Common myeloid progenitor, CD34-positive (primary cell): ENCODE measurements around the gene TASP1.
A peak's percentile ranks its signal among the peaks of the same experiment; 100 is the strongest.

Source experiments
- CTCF ChIA-PET: fragments of 350-600 bp; sonication (Branson Sonifier 250); formaldehyde crosslinking; loops from one replicate; lab custom pipeline; 2021; ENCODE audit warnings: antibody characterized with exemption; lab: Charles Lee
- POLR2A ChIA-PET: fragments of 350-600 bp; sonication (Branson Sonifier 250); formaldehyde crosslinking; loops from one replicate; lab custom pipeline; 2021; ENCODE audit warnings: antibody characterized with exemption; lab: Charles Lee
- DNase-seq, 3 donors: peaks; one replicate each; pipeline versions ENCODE4 v3.0.0 to v3.0.0-alpha.2; 2013
- H3K27ac ChIP-seq, 2 experiments: 1 replicate in 1 of 2; 2 replicates in 1 of 2; pipeline ENCODE4 v1.7.0; 2013; ENCODE audit warnings: inconsistent platforms in 2 of 2, low read length in 2 of 2, mild to moderate bottlenecking in 2 of 2, low read depth in 1 of 2, moderate library complexity in 1 of 2; ENCODE audit not compliant: severe bottlenecking in 2 of 2, insufficient read depth in 1 of 2, poor library complexity in 1 of 2
- H3K27me3 ChIP-seq, 5 experiments: replicated peaks in 2 of 5; 1 replicate in 3 of 5; 2 replicates in 2 of 5; pipeline versions ENCODE4 v1.6.1 to v1.7.0; 2013; ENCODE audit warnings: low read length in 4 of 5, mild to moderate bottlenecking in 2 of 5, moderate library complexity in 2 of 5, inconsistent platforms in 1 of 5; ENCODE audit not compliant: insufficient read depth in 5 of 5, control insufficient read depth in 4 of 5
- H3K36me3 ChIP-seq, 4 experiments: 1 replicate in 2 of 4; 2 replicates in 2 of 4; pipeline versions ENCODE4 v1.6.1 to v1.7.0; 2013; ENCODE audit warnings: low read length in 3 of 4, control low read depth in 1 of 4, mild to moderate bottlenecking in 1 of 4; ENCODE audit not compliant: control insufficient read depth in 4 of 4, insufficient read depth in 4 of 4
- H3K4me1 ChIP-seq, 4 experiments: 1 replicate in 3 of 4; 2 replicates in 1 of 4; pipeline versions ENCODE4 v1.6.1 to v1.7.1; 2013; ENCODE audit warnings: low read length in 3 of 4, mild to moderate bottlenecking in 3 of 4, control low read depth in 1 of 4, inconsistent platforms in 1 of 4, moderate library complexity in 1 of 4; ENCODE audit not compliant: control insufficient read depth in 4 of 4, insufficient read depth in 4 of 4; ENCODE audit errors: control extremely low read depth in 1 of 4
- H3K4me3 ChIP-seq, 7 experiments: 1 replicate in 4 of 7; 2 replicates in 3 of 7; pipeline versions ENCODE4 v1.5.1 to v1.7.0; 2013; ENCODE audit warnings: mild to moderate bottlenecking in 7 of 7, low read length in 6 of 7, moderate library complexity in 6 of 7, inconsistent platforms in 2 of 7, low read depth in 2 of 7, control low read depth in 1 of 7; ENCODE audit not compliant: insufficient read depth in 4 of 7, control insufficient read depth in 1 of 7; ENCODE audit errors: extremely low read depth in 1 of 7
- H3K9me3 ChIP-seq, 5 experiments: 1 replicate in 4 of 5; 2 replicates in 1 of 5; pipeline versions ENCODE4 v1.6.1 to v1.7.1; 2013; ENCODE audit warnings: low read length in 4 of 5, mild to moderate bottlenecking in 2 of 5, inconsistent platforms in 1 of 5, low read depth in 1 of 5, moderate library complexity in 1 of 5; ENCODE audit not compliant: control insufficient read depth in 4 of 5, insufficient read depth in 2 of 5; ENCODE audit errors: control extremely low read depth in 1 of 5
- WGBS: methylation state at CpG from one replicate; pipeline ENCODE4 v1.1.5; 2013; ENCODE audit not compliant: insufficient coverage; 5-methylcytosine and 5-hydroxymethylcytosine counted together

TASP1 gene

DNA sequence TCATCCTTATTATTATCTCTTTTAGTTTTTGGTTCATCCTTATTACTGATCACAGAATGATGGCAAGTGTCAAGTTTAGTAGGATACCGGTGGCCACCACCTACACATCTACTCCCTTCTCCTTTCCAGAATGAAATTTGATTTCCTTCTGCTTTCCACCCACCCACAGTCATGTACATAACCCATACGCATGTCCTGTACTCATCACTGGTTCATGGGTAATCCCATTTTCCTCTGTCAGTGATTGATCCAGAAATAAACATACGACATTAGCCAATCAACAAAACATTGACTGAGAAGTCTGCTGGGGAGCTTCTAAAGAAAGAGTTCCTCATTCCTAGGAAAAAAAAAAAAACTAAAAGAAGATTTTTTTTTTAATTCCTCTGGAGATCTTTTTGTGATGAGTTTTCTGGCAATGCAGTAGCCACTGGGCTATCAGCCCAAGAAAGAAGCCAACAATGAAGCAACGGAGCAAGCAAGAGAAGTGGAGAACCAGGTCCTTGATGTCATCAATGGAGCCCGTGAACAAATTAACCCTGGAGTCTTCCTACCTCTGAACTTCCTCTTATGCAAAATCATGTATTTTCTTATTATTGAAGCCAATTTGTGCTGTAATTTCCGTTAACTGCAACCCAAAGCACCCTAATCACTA lies 127.8 kb downstream of the TASP1 start:
- ChIA-PET CTCF (no interaction called here), POLR2A (no interaction called here)
- Histone ChIP-seq H3K4me1 (no peaks in the 10 kb centered on the region), H3K36me3 (peaks cover 0 to 13% (median 3%) of the 10 kb centered on the region in 4 experiments), H3K27me3 (no peaks in the 10 kb centered on the region), H3K27ac (no peak overlapping the region), H3K4me3 (no peak overlapping the region), H3K9me3 (peaks cover 0 to 12% (median 2%) of the 10 kb centered on the region in 5 experiments)
- WGBS: 100% methylated on average over 2 of the region's 6 CpGs
- no peak for DNase-seq

DNA sequence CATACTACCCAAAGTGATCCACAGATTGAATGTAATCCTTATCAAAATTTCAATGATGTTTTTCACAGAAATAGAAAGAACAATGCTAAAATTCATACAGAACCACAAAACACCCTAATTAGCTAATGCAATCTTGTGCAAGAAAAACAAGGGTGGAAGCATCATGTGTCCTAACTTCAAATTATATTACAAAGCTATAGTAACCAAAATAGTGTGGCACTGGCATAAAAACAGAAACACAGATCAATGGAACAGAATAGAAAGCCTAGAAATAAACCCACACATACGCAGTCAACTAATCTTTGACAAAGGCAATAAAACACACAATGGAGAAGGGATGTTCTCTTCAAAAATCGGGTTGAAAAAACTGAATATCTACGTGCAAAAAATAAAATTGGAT lies 131.1 kb downstream of the TASP1 start:
- Histone ChIP-seq H3K27ac (no peak overlapping the region), H3K36me3 (peaks cover 0 to 5% (median 2%) of the 10 kb centered on the region in 4 experiments), H3K4me3 (no peak overlapping the region), H3K27me3 (no peaks in the 10 kb centered on the region), H3K4me1 (no peaks in the 10 kb centered on the region), H3K9me3 (peaks cover 6 to 29% (median 7%) of the 10 kb centered on the region in 5 experiments)
- DNase-seq: no peak
- CTCF ChIA-PET: no interaction called here
- POLR2A ChIA-PET: no interaction called here
- WGBS: 0% methylated on average over 1 of the region's 3 CpGs

DNA sequence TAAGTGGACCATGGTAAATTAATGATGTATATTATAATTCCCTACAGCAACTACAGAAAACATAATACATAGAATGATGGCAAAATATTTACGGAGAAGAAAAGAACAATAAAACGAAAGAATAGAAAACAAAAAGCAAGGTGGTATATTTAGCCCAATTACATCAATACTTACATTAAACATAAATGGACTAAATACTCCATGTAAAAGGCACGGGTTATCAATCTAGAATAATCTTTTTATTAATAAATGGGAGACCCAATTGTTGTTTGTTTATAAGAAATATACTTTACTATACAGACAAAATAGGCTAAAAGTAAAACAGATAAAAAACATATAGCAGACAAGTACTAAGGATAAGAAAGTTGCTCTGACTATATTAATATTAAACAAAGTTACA lies 137.2 kb downstream of the TASP1 start:
- no peak overlapping the region for H3K4me3 ChIP-seq
- ChIA-PET POLR2A (no interaction called here), CTCF (no interaction called here)
- H3K4me1 ChIP-seq: no peaks in the 10 kb centered on the region
- no CpG with 5 or more reads among the region's 3 CpGs for WGBS
- peaks cover 10 to 49% (median 13%) of the 10 kb centered on the region in 5 experiments for H3K9me3 ChIP-seq
- peaks cover 0 to 6% (median 4%) of the 10 kb centered on the region in 4 experiments for H3K36me3 ChIP-seq
- H3K27me3 ChIP-seq: no peaks in the 10 kb centered on the region
- no peak for DNase-seq
- no peak overlapping the region for H3K27ac ChIP-seq

DNA sequence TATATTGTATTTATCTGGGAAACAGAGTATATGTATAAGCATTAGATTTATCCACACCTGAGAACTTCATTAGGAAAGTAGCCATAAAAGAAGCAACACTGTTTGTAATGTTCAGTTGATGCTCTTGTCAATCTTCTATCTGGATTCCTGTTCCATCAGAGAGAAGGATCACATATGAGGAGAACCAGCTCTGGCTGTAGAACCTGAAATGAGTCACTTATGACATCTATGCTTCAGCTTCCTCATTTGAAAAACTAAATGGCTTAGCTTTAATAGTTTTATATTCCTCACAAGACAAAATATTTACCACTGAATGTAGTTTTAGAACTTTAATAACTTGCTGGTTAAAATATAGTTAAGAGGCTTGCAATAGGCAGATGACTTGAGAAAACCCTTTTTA lies 144.7 kb downstream of the TASP1 start:
- ChIA-PET CTCF (no interaction called here), POLR2A (no interaction called here)
- DNase-seq: peak in 2 of 3 donors; percentile 33 to 41
- Histone ChIP-seq H3K4me1 (peaks cover 0 to 4% (median 2%) of the 10 kb centered on the region in 4 experiments), H3K27me3 (no peaks in the 10 kb centered on the region), H3K9me3 (peaks cover 0 to 4% (median 2%) of the 10 kb centered on the region in 5 experiments), H3K36me3 (peaks cover 0 to 2% (median under 1%) of the 10 kb centered on the region in 4 experiments), H3K27ac (no peak overlapping the region), H3K4me3 (no peak overlapping the region)

DNA sequence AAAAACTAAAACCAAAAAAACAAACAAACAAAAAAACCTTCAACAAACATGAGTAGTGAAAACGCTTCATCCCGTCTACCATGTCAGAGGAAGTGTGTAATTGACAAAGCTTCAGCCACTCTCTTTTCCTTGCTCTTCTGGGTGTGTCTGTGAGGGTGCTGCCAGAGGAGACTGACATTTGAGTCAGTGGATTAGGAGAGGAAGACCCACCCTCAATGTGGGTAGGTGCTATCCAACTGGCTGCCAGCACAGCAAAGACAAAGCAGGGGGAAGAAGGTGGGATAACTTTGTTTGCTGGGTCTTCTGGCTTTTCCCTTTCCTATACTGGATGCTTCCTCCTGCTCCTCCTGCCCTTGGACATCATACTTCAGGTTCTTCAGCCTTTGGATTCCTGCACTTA lies 145.6 kb downstream of the TASP1 start:
- Histone ChIP-seq H3K36me3 (peaks cover 0 to 2% (median 0%) of the 10 kb centered on the region in 4 experiments), H3K9me3 (peaks cover 0 to 4% (median 0%) of the 10 kb centered on the region in 5 experiments), H3K4me3 (no peak overlapping the region), H3K27me3 (no peaks in the 10 kb centered on the region), H3K27ac (no peak overlapping the region), H3K4me1 (peaks cover 0 to 4% (median 2%) of the 10 kb centered on the region in 4 experiments)
- CTCF ChIA-PET: interaction anchor here (0.6 kb wide), 1 partner anchor 55 kb away, joined by 3 read pairs; no protein-coding TSS in a partner anchor
- WGBS: no CpG with 5 or more reads among the region's 2 CpGs
- DNase-seq: no peak
- POLR2A ChIA-PET: no interaction called here

DNA sequence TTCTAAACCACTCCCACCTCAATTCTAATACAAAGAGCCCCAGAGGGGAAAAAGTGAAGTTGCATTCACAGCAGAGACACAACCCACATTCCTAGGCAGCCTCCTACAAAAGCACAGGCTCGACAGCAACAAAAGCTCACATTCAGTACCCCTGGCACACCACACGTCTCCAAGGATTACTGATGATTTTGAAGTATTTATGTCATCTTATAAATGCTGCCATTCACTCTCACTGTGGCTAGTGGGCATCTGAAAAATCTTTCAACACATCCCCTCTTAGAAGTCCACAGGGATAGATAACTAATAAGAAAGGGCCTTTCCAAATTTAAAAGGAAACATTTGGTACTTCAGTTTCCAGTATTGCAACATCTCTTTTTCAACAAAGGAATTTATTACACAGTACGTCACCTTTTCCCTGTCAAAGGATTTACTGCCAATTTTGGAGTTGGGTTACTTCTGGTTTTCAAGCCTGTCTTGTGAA lies 146.7 kb downstream of the TASP1 start:
- POLR2A ChIA-PET: no interaction called here
- Histone ChIP-seq H3K36me3 (peaks cover 0 to 2% (median 0%) of the 10 kb centered on the region in 4 experiments), H3K4me3 (no peak overlapping the region), H3K27me3 (no peaks in the 10 kb centered on the region), H3K27ac (no peak overlapping the region), H3K9me3 (peaks cover 0 to 4% (median under 1%) of the 10 kb centered on the region in 5 experiments), H3K4me1 (peaks cover 0 to 4% (median 2%) of the 10 kb centered on the region in 4 experiments)
- WGBS: no CpG with 5 or more reads among the region's 3 CpGs
- DNase-seq: peak in 2 of 3 donors; percentile 31 to 38
- CTCF ChIA-PET: no interaction called here

DNA sequence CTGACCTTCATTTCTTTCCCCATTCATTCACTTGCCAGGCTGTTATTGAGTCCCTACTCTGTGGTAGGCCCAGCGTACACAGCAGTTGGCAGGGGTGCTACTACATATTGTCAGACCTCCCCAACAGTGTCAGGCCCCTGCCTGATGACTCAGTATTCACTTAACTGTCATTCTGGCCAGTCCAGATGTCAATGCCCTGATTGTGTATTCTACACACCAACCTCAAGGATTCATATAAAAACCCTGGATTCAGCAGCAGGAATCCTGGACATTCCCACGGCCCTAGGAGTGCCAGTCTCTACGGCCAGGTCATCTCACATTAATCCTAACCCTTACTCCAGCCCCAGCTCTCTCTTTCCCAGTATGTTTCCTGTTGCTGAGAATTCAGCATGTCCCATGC lies 151.5 kb downstream of the TASP1 start:
- CTCF ChIA-PET: no interaction called here
- 97% methylated on average over 3 of the region's 3 CpGs for WGBS
- POLR2A ChIA-PET: no interaction called here
- Histone ChIP-seq H3K9me3 (peaks cover 0 to 4% (median 1%) of the 10 kb centered on the region in 5 experiments), H3K4me3 (no peak overlapping the region), H3K4me1 (peaks cover 0 to 3% (median 2%) of the 10 kb centered on the region in 4 experiments), H3K27ac (no peak overlapping the region), H3K27me3 (no peaks in the 10 kb centered on the region), H3K36me3 (peaks cover 2 to 13% (median 2%) of the 10 kb centered on the region in 4 experiments)
- no peak for DNase-seq
